Activated naive CD4-positive, alpha-beta T cell treated with anti-CD3 and anti-CD28 coated beads, Interleukin-2, amount 50 U/mL, for 24 hours (primary cell): ENCODE data around the gene ATP5MG.
A peak's percentile ranks its signal among the peaks of the same experiment; 100 is the strongest.

ENCODE experiments used
- H3K27ac Mint-ChIP-seq: one replicate; pipeline ENCODE4 v1.8.0; 2021; ENCODE audit warnings: mild to moderate bottlenecking, mixed read lengths
- H3K27me3 Mint-ChIP-seq: one replicate; pipeline ENCODE4 v1.8.0; 2021; ENCODE audit warnings: mixed read lengths
- H3K36me3 Mint-ChIP-seq: one replicate; pipeline ENCODE4 v1.8.0; 2021; ENCODE audit warnings: mixed read lengths
- H3K4me1 Mint-ChIP-seq: one replicate; pipeline ENCODE4 v1.8.0; 2021; ENCODE audit warnings: mixed read lengths
- H3K4me3 Mint-ChIP-seq: one replicate; pipeline ENCODE4 v1.8.0; 2021; ENCODE audit warnings: mild to moderate bottlenecking, mixed read lengths
- H3K9me3 Mint-ChIP-seq: one replicate; pipeline ENCODE4 v1.8.0; 2021; ENCODE audit warnings: mixed read lengths

ATP5MG gene

DNA sequence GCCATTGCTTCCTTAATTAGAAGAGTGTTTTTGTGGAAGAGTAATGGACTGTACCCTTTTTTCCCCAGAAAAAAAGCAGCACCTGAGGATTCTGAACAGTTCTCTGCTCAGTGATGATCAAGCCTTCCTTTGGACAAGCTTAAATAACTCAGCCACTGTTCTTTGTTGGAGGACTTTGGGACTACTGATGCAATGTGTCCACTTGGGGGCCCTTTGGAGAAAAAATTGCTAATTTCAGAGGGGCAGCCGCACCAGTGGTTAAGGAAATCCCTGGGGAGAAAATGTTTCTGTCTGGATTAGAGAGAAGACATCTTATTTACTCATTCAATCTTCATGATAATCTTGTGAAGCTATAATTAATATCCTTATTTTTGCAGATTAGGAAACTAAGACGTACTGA is 29.6 kb downstream of the ATP5MG start:
- no peaks in the 10 kb centered on the region for H3K27me3 Mint-ChIP-seq
- H3K4me1 Mint-ChIP-seq: peaks cover 8% of the 10 kb centered on the region
- H3K27ac Mint-ChIP-seq: no peak overlapping the region
- no peaks in the 10 kb centered on the region for H3K9me3 Mint-ChIP-seq
- no peak overlapping the region for H3K4me3 Mint-ChIP-seq
- no peaks in the 10 kb centered on the region for H3K36me3 Mint-ChIP-seq

DNA sequence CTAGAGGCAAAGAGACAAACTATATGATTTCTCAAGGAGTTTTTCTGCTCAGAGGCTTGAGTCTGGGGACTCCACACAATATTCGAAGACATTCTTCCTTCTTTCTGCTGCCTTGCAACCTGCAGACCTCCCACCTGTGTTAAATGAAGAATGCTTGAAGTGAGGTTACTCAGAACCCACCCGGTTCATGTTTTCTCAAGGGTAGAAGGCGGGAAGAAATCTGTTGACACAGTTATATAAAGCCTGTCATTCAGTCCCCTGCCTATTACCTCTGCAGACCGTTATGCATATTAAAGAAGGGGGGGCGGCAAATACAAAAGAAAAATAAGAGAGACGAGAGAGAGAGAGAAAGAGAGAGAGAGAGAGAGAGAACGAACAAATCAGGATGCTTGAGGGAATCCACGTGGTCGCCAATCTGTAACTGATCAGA is 32.7 kb downstream of the ATP5MG start:
- H3K9me3 Mint-ChIP-seq: no peaks in the 10 kb centered on the region
- no peaks in the 10 kb centered on the region for H3K36me3 Mint-ChIP-seq
- H3K4me3 Mint-ChIP-seq: peak overlapping the region; percentile 92
- peak overlapping the region; percentile 97 for H3K27ac Mint-ChIP-seq
- H3K27me3 Mint-ChIP-seq: no peaks in the 10 kb centered on the region
- H3K4me1 Mint-ChIP-seq: peaks cover 15% of the 10 kb centered on the region

DNA sequence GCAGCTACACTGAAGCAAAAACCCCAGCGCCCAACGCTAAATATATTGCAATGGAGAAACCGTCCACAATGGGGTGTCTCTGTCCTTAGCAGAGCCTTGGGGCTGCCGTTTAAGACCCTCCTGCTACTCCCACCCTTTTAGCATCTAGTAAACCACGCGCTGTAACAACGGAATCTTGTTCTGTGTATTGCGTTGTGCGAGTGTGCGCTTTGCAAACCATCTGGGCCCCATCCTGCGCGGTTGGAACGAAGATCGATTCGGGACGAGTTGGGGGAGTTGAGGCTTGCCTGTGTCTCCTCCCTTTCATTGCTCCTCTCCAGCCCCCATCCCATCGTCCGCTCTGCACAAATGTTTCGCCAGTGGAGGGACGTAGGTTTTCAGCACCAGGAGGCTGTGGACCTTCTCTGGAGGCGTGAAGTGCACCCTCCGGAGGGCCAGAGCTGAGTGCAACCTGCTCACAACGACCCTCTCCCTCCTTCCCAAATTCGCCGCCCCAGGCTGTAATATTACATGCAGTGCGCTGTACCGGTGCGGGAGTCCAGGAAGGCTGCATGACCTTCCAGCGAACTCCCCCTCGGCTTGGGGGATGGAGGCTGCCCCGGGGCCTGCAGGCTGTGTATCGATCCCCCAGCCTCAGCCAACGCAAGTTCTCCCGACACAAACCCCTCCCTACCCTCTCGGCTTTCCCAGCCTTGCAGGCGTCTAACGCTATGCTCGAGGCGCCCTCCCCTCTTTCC is 33.3 kb downstream of the ATP5MG start:
- no peaks in the 10 kb centered on the region for H3K36me3 Mint-ChIP-seq
- peak overlapping the region; percentile 92 for H3K4me3 Mint-ChIP-seq
- H3K27ac Mint-ChIP-seq: peak overlapping the region; percentile 97
- no peaks in the 10 kb centered on the region for H3K27me3 Mint-ChIP-seq
- H3K4me1 Mint-ChIP-seq: peaks cover 20% of the 10 kb centered on the region
- H3K9me3 Mint-ChIP-seq: no peaks in the 10 kb centered on the region

DNA sequence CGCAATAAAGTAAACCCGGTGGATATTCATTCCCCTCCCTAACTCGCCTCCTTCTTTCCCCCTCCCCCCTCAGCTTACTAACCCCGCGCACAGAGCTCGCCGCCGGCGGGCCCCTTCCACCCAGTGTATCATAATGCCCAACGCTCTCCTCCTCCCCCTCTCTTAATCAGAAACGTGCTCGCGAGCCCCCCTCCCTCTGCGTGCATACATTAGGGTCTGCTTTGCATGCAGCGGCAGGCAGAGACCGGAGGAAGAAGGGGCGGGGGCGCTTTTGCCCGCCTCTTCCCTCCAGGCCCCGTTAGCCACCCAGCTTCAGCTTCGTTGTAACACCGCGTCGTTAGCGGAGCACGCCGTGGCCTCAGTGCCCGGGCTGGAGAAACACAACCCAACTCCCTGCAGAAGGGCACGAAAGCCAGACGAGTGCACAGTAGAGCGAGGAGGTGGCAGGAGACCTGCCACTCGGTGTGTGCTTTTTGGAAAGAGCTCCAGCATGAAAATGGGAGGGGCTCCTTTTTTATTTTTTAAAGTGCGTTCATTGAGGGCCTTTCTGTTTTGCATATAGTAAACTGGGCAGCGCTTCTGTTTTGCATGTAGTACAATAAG is 34.0 kb downstream of the ATP5MG start:
- no peaks in the 10 kb centered on the region for H3K9me3 Mint-ChIP-seq
- H3K4me1 Mint-ChIP-seq: peaks cover 27% of the 10 kb centered on the region
- H3K4me3 Mint-ChIP-seq: peak overlapping the region; percentile 92
- no peaks in the 10 kb centered on the region for H3K27me3 Mint-ChIP-seq
- peaks cover under 1% of the 10 kb centered on the region for H3K36me3 Mint-ChIP-seq
- H3K27ac Mint-ChIP-seq: peak overlapping the region; percentile 97

DNA sequence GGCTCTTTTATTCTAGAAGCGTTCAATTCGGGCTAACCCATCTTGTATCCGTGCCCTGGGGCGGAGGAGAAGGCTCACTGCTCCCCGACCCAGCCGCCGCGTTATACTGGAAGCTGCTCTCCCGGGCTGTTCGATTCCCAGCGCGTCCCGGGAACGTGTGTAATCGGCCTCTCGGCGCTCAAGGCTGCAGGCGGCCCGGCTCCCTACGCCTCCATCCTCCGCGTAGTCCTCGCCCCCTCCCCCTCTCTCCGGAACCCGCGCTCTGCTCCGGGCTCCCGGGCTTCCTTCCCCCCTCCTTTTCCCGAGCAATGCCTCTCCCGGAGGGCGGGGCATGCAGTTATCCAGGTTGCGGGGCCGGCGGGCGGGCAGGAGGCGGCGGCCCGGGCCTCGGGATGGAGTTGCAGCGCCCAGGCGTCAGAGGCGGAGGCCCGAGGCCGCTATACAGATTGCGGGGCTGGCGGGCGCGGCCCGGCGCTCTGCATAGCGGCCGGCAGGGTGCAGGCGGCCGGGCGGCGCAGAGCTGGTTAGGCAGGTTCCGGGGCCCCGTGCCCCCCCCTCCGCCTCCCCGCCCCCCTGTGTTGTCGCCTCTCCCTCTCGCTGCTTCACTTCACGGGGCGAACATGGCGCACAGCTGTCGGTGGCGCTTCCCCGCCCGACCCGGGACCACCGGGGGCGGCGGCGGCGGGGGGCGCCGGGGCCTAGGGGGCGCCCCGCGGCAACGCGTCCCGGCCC is 34.7 kb downstream of the ATP5MG start, which contains the start of gene KMT2A:
Gene KMT2A (plus strand): TSS at position 600 of the 732 bp plus-strand sequence. CDS start 21 bp downstream, at position 621.
- H3K27ac Mint-ChIP-seq: peak within 1 kb of the TSS; percentile 97
- H3K4me3 Mint-ChIP-seq: peak within 1 kb of the TSS; percentile 92
- H3K4me1 Mint-ChIP-seq: peaks cover 34% of the 10 kb centered on the region
- H3K9me3 Mint-ChIP-seq: no peaks in the 10 kb centered on the region
- H3K27me3 Mint-ChIP-seq: no peaks in the 10 kb centered on the region
- peaks cover 2% of the 10 kb centered on the region for H3K36me3 Mint-ChIP-seq

DNA sequence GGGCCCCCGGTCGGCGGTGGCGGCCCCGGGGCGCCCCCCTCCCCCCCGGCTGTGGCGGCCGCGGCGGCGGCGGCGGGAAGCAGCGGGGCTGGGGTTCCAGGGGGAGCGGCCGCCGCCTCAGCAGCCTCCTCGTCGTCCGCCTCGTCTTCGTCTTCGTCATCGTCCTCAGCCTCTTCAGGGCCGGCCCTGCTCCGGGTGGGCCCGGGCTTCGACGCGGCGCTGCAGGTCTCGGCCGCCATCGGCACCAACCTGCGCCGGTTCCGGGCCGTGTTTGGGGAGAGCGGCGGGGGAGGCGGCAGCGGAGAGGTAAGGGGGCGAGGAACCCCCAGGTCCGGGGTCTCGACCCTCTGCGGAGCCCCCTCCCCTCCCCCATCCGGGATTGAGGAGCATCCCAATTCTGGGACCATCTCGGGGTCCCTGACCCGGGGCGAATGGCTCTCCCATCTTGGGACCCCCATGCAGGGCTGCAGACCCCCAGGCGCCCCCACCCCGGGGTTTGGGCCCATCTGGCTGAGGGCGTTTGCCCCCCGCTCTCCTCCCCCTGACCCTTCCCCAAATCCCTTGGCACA is 35.3 kb downstream of the ATP5MG start:
- H3K4me1 Mint-ChIP-seq: peaks cover 40% of the 10 kb centered on the region

DNA sequence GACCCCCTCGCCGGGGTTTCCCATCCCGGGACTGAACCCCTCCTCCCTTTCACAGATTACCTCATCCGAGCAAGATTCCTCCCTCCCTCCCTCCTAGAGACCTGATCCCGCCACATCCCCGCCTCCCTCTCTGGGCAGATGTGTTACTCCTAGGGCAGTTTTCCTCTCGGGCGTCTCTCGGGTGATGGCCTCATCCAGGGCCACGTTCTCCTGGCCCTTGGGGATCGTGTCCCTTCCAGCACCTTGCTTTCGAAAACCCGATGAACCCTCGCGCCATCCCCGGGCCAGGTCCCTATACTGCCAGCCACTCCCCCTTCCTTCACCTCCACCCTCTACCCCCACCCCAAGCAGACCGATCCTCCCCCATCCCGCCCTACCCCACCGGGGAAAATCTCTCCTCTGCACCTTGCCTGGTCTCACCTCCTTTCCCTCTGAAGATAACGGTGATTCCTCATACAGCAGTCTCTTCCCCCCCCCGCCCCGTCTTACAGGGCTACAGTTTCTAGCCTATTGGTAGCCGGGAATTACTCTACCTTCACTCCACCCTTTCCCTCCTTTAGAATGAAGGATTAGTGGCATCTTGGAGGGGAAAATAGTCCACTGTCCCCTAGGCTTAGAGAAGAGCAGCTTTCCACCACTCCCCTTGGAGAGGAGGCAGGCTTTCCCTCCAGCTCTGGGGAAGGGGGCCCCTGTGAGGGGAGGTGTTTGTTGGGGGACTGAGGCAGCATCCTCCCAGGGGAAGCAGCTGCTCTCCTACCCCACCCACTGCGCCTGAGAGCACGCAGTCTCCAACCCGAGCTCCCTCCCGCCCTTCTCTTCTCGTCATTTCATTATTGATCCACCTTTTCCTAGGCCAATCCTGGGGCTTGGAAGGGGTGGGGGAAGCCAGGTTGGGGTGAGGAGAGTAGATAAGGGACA is 36.1 kb downstream of the ATP5MG start:
- H3K27ac Mint-ChIP-seq: peak overlapping the region; percentile 93
- H3K27me3 Mint-ChIP-seq: no peaks in the 10 kb centered on the region
- peaks cover 5% of the 10 kb centered on the region for H3K36me3 Mint-ChIP-seq
- no peaks in the 10 kb centered on the region for H3K9me3 Mint-ChIP-seq
- peak overlapping the region; percentile 88 for H3K4me3 Mint-ChIP-seq
- H3K4me1 Mint-ChIP-seq: peaks cover 48% of the 10 kb centered on the region

More for the DNA sequence above, 35.3 kb downstream of the ATP5MG start:
- Mint-ChIP-seq H3K9me3 (no peaks in the 10 kb centered on the region), H3K4me3 (peak overlapping the region; percentile 88), H3K36me3 (peaks cover 2% of the 10 kb centered on the region), H3K27me3 (no peaks in the 10 kb centered on the region), H3K27ac (peak overlapping the region; percentile 93)

DNA sequence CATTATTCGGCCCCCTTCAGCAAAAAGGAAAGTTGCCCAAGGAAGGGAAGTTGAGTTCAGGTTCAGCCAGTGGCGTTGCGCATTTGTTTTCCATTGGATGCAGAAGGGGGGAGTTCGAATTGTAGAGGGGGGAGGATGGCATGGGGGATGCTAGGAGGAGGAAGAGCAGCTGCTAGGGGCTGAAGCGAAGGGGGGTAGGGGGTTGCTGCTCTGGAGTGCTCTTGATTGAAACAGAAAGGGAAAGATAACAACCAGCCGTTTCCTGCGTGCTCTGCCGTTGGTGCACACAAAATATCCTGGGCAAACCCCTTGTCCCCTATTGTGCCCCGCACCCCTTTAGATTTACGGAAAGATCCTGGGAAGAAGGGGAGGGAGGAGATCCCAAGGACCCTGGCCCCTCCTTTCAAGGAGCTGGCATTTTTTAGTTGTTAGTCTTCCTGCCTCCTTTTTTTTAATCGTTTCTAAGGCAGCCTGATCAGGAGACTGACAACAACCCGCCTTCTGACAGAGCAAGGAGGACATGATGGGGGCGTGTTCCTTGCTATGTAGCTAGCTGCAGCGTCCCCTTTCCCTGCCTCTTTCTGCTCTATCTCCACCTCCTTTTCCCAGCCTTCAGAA is 37.0 kb downstream of the ATP5MG start:
- Mint-ChIP-seq H3K27ac (peak overlapping the region; percentile 93), H3K9me3 (no peaks in the 10 kb centered on the region), H3K36me3 (peaks cover 5% of the 10 kb centered on the region)

DNA sequence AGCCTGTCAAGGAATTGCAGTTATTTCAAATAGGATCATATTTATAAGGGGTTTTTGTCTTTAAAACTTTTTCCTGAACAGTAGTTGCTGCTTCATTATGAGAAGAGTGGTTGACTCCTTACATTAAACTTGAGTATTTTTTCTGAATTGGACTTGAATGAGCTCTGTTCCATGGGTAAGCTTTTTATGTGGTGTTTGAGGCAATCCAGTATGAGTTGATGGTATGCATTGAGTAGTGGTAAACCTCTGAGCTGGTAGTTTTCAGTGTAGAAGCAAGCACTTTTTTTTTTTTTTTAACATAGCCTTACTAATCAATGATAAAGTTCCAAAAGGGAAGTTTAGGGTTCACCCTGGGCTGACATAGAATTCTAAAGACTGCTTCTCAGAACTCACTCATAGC is 38.2 kb downstream of the ATP5MG start:
- Mint-ChIP-seq H3K27me3 (no peaks in the 10 kb centered on the region), H3K36me3 (peaks cover 8% of the 10 kb centered on the region), H3K4me1 (peaks cover 62% of the 10 kb centered on the region), H3K4me3 (peak overlapping the region; percentile 88), H3K9me3 (no peaks in the 10 kb centered on the region), H3K27ac (peak overlapping the region; percentile 87)

More for the DNA sequence above, 37.0 kb downstream of the ATP5MG start:
- H3K27me3 Mint-ChIP-seq: no peaks in the 10 kb centered on the region
- H3K4me1 Mint-ChIP-seq: peaks cover 57% of the 10 kb centered on the region
- peak overlapping the region; percentile 88 for H3K4me3 Mint-ChIP-seq

DNA sequence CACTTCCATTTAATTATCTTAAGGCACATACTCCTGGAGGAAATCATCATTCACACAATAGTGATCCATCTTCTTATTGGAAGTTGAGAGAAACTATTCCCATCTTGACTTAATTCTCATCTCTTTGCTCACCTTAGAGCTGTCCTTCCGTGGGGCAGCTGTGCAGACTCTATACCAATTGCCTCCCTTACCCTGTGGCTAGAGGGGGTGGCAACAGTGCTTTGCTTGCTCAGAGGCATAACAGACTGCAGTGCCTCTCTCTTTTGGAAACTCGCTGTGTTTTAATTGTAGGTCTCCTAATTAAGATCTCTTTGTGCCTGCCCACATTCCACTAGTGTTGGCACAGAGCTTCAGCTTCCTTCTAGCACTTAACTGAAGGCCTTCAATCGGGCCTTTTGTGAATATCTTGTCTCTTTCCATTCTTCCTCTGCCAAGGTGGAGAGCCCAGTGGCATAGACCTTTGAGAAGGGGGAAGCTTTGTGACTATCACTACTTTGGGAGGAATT is 40.4 kb downstream of the ATP5MG start:
- H3K36me3 Mint-ChIP-seq: peaks cover 10% of the 10 kb centered on the region
- H3K27me3 Mint-ChIP-seq: no peaks in the 10 kb centered on the region
- peak overlapping the region; percentile 40 for H3K4me3 Mint-ChIP-seq
- H3K4me1 Mint-ChIP-seq: peaks cover 80% of the 10 kb centered on the region
- no peaks in the 10 kb centered on the region for H3K9me3 Mint-ChIP-seq
- peak overlapping the region; percentile 60 for H3K27ac Mint-ChIP-seq

DNA sequence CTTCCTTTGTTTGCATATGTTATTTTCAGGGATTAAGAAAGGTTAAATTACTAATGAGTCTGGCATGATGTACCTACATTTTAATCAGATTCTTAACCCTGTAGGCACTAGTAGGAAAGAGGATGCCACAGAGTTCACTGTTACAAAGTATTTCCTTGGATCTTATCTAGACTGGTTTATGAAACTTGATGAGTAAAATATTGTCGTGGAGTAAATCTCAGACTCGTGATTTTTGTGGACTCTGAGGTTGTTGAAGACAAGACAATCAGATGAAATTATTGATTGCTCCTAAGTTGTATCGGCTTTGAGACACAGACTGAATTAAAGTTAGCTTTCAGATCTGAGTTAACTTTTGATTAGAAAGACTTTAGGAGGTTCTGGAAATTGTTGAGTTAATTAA is 40.9 kb downstream of the ATP5MG start:
- Mint-ChIP-seq H3K36me3 (peaks cover 10% of the 10 kb centered on the region), H3K27ac (peak overlapping the region; percentile 60), H3K27me3 (no peaks in the 10 kb centered on the region), H3K4me3 (peak overlapping the region; percentile 40), H3K4me1 (peaks cover 85% of the 10 kb centered on the region), H3K9me3 (no peaks in the 10 kb centered on the region)

DNA sequence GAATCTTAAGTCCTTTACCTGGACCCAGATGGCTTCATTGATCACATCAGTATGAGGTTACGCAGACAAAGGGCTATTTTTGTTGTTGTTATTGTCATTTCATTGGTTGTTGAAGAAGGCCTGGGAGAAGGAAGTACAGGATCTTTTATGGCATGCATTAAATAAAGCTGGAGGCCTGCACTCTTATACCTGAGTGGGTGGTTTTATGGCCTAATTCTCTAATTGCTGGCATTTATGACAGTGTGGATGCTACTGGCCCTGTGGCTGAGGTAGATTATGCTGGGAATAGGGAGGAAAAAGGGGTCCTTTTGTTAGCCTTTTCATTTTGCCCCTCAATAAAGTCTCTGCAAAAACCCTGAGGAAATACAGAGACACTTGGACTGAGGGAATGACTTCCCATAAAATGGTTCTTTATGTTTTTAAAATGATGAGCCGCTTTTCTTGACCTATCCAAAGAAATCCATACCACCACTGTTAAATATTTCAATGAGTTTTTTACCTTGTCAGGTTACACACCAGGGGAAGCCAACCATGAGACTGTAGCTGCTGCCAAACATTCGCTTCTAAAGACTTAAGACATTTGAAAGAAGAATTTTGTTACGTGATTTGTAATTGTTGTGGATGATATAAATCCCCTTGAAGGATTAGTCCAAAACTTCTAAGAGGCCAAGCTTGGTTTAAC is 41.6 kb downstream of the ATP5MG start:
- no peaks in the 10 kb centered on the region for H3K27me3 Mint-ChIP-seq
- peaks cover 93% of the 10 kb centered on the region for H3K4me1 Mint-ChIP-seq
- peaks cover 13% of the 10 kb centered on the region for H3K36me3 Mint-ChIP-seq
- peak overlapping the region; percentile 52 for H3K4me3 Mint-ChIP-seq
- H3K27ac Mint-ChIP-seq: peak overlapping the region; percentile 60
- H3K9me3 Mint-ChIP-seq: no peaks in the 10 kb centered on the region

DNA sequence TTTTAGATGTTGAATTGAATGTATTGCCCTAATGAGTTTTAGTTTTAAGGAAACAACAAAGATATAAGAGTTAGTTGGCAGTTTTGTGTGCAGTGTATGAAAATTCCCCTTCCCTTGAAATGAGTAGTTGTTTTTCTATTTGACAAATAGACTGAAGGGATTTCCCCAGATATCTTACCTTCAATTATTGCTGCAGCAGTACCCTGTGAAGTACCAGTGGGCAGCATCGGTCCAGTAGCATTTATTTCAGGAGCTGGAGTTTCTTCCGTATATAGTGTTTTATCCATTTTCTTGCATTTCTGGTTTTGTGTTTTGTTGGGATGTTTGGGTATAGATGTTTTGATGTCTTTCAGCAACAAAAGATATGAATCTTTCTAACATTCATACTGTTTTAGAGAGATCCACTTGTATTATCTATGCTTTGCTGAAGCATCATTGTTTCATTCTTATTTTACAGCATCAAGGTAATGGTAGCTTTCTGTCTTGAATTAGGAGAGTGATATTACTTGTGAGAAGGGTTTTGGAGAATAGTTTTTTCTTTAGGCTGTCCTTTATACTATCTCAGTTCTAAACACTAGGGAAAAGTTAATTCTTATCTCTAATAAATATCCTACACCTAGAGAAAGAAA is 42.3 kb downstream of the ATP5MG start:
- peak overlapping the region; percentile 60 for H3K27ac Mint-ChIP-seq

More for the DNA sequence above, 42.3 kb downstream of the ATP5MG start:
- peaks cover 13% of the 10 kb centered on the region for H3K36me3 Mint-ChIP-seq
- H3K4me1 Mint-ChIP-seq: peaks cover 97% of the 10 kb centered on the region
- no peaks in the 10 kb centered on the region for H3K27me3 Mint-ChIP-seq
- peak overlapping the region; percentile 52 for H3K4me3 Mint-ChIP-seq
- no peaks in the 10 kb centered on the region for H3K9me3 Mint-ChIP-seq
